HTERT RPE-1 (cell line): Measurements from ENCODE around the gene CLASP1.
"Not testable (repeated sequence)": the region's sequence is repeated elsewhere in the genome, so short reads cannot be mapped to it uniquely, and the experiment has no call there.

ENCODE experiments used
- in situ Hi-C: fragments of 300-500 bp; cut with MboI; formaldehyde crosslinking; loops from 4 replicates; pipeline ENCODE4 v1.14.3; 2020; ENCODE audit warnings: low sequenced_read_pairs

Gene CLASP1

GRCh38 chr2:121626777-121627524 is 22.3 kb downstream of the CLASP1 start:
- in situ Hi-C loops = no loop called here

- in situ Hi-C loops = no loop called here
These were observed 23.3 kb downstream of the CLASP1 start for GRCh38 chr2:121625953-121626352.

- in situ Hi-C loops = no loop called here
These were observed 32.1 kb downstream of the CLASP1 start for GRCh38 chr2:121617042-121617599.

GRCh38 chr2:121613774-121614173 is 35.5 kb downstream of the CLASP1 start:
- in situ Hi-C loops = no loop called here

- in situ Hi-C loops = no loop called here
These were observed 36.1 kb downstream of the CLASP1 start for GRCh38 chr2:121613152-121613551.

GRCh38 chr2:121611730-121612705 is 37.2 kb downstream of the CLASP1 start:
- in situ Hi-C loops = no loop called here

- in situ Hi-C loops = not testable (repeated sequence)
These were observed 38.1 kb downstream of the CLASP1 start for GRCh38 chr2:121611048-121611649.

GRCh38 chr2:121610487-121610874 is 38.8 kb downstream of the CLASP1 start:
- in situ Hi-C loops = not testable (repeated sequence)

- in situ Hi-C loops = no loop called here
These were observed 40.3 kb downstream of the CLASP1 start for GRCh38 chr2:121608967-121609366.

- in situ Hi-C loops = no loop called here
These were observed 40.9 kb downstream of the CLASP1 start for GRCh38 chr2:121608367-121608766.

- in situ Hi-C loops = no loop called here
These were observed 43.2 kb downstream of the CLASP1 start for GRCh38 chr2:121605820-121606733.

GRCh38 chr2:121603185-121603584 is 46.1 kb downstream of the CLASP1 start:
- in situ Hi-C loops = no loop called here

GRCh38 chr2:121599963-121600651 is 49.2 kb downstream of the CLASP1 start:
- in situ Hi-C loops = no loop called here

- in situ Hi-C loops = no loop called here
These were observed 51.2 kb downstream of the CLASP1 start for GRCh38 chr2:121598087-121598486.

- in situ Hi-C loops = no loop called here
These were observed 52.8 kb downstream of the CLASP1 start for GRCh38 chr2:121596221-121597080.

GRCh38 chr2:121595012-121595891 is 54.0 kb downstream of the CLASP1 start:
- in situ Hi-C loops = no loop called here

- in situ Hi-C loops = no loop called here
These were observed 58.1 kb downstream of the CLASP1 start for GRCh38 chr2:121591199-121591598.

GRCh38 chr2:121588357-121588756 is 60.9 kb downstream of the CLASP1 start:
- in situ Hi-C loops = no loop called here
